T-helper 2 cell (primary cell): Measurements from ENCODE around the gene IL34.
A peak's percentile ranks its signal among the peaks of the same experiment; 100 is the strongest.

Source experiments
- DNase-seq, 5 experiments: peaks; one replicate each; pipeline versions ENCODE4 v3.0.0 to v3.0.0-alpha.2; 2012 to 2022

The IL34 gene

DNA sequence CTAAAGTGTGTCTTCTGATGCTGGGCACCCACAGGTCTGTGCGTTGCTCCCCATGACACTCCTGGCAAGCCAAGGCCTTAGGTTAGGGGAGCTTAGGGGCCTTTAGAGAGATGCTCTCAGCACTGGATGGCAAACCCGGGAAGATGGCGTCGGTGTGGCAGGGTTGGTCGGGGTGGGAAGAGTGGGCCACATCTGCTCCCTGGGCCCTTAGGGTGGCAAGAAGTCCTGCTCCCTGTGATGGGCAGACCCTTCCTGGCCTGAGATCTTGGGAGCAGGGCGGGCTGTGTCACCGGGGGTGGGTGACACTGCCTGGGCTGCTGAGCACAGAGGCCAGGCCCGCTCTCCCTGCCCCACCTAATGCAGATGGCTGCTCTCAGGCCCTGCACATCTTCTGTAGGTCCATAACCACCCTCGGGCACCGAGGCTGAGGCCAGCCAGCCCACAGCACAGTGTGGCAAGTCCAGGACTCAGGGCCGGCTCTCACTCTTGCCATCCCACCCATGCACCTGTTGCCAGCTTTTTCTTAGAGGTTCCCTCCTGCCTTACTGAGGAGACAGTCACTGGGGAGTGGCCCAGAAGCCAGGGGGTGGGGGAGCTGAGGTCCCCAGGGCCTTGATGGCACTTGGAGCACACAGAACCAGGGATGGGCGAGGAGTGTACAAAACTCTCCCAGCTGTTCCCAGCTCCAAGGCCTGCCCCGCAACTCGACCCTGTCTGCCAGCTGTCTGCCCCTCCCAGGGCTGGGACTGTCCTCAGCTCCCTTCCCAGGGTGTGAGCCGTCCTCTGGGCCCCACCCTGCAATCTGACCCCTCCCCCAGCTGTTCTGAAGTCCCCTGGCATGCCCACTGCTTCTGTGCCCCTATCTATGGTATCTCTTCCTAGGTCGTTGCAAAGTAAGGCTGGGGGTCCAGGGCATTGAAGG is 43.9 kb downstream of the IL34 start:
- no peak for DNase-seq

DNA sequence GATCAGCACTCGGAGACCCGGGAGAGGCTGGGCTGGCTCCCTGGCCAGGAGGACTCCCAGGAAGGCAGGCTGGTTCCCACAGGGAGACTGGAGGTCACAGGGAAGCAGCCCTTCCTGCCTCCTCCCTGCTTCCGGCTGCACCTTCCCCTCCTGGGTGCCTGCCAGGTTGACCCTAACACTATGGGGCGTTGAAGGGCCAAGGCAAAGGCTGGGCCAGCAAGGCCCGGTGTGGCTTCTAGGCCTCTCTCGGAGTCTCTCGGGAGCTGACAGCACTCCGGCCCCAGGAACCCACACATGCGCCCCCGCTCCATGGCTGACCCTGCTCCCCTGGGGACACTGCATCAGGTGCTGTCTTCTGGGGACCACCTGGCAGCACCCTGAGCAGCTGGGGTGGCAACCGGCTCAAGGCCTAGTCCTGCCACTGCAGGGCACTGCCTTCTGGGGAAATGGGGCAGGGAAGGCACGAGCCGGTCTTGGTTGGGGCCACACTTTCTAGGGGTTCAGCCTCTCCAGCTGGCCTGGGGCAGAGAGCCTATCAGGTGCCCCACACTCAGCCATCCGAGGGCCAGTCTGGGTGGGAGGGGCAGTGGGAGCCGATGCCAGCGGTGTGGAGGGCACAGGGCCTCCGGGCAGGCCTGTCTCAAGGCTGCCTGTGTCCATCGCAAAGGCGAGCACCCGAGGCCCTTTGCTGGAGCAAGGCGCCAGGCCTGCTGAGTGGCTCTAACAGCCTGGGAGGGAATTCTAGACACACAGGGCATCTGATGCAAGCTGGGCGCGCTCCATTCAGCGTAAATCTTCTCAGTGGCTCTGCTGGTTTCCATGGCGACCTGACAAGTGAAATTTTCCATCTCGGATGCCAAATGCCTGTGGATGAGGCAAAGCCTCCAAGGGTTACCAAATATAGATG is 45.1 kb downstream of the IL34 start:
- no peak for DNase-seq

DNA sequence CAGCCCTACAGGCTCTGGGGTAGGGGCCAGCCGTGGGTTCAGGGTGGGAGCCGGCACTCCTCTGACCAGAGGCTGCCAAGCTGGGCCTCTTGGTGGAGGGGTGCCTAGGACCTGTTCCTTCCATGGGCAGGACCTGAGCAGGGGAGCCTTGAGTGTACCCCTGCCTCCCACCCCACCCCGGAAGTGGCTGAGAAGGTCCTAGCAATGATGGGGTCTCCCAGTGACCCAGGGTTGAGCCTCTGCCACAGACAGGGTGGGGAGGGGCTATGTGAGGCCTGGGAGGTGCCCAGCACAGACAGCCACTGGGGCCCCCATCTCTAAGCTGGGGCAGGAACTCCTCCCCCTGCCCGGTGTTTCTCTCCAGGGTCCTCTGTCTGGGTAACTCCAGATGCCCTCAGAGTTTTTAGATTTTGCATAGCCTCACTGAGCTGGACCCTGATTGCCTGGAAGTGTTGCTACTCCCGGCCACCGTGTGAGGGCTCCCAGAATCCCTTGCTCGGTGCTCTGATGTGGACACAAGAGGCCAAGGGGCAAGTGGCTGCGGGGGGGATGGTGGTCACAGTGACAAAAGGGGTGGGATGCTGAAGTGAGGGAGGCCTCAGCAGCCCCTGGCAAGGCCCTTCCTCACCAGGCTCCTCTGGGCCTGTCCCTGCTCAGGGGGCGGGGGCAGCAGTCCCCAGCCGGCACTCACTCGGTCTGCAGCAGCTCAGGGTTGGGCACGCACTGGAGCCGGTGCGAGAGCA is 45.9 kb downstream of the IL34 start:
- DNase-seq: no peak

DNA sequence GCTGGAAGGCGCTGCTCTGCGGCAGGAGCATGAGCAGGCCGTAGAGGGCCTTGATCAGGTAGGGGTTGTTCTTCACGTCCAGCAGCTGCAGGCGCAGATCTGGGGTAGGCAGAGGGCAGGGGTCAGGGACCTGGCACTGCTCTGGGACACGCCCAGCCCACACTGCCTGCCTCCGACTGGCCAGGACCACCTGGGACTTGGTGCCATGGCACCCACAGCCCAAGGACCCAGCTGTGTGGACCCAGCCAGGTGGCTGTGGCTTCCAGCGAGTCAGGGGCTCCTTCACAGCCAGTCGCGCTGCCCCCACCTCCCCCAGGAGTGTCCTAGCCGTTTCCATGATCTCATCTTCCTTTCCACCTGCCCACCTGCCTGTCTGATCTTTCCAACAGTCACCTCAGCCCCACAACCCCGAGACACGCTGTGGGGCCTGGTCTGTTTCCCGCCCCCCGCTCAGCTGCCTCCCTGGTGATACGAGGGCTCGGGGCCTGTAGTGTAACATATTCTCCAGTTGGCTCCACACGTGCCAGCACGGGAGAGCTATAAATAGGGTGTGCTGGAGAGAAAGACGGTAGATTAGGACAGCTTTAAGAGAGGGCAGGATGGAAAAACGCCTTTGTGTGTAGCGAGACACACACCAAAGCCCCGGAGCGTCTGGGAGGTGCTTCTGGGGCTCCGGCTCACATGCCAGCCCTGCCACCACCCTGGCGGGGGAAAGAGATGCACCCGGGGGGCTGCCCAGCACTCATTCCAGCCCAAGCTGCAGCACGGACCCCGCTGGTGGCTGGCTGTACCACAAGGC is 46.7 kb downstream of the IL34 start:
- no peak for DNase-seq

DNA sequence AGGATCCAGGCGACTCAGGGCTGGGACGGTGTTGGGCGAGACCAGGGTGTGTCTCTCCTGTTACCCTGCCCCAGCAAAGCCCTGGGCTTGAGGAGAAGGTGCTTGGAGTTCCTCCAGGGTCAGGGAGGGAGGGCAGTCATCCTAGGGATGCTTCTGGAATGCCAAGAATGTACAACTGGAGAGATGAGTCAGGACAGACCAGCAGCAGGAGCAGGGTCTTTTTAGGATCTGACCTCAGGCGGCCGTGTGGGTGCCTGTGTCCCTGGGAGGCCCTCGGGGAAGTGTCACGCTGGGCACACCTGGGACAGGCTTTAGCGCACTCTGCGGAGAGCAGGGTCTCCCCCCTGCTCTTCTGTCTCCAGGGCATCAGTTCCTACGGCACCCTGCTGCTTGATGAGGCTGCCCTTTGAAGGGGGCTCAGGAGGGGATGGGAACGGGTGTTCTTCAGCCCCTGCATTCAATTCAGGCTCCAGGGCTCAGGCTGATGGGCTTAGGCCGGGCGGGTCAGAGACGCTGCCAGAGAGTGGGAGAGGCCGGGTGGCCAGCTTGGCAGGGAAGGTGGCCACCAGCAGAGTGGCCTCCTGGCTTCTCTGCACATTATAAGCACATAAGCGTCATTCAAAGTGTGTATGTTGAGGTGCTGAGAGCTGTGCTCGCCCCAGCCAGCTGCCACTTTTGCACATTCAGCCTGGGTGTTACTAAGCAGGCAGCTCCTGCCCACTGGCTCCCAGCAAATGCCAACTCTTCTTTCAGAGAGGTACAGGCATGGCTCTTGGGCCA is 47.9 kb downstream of the IL34 start:
- no peak for DNase-seq

DNA sequence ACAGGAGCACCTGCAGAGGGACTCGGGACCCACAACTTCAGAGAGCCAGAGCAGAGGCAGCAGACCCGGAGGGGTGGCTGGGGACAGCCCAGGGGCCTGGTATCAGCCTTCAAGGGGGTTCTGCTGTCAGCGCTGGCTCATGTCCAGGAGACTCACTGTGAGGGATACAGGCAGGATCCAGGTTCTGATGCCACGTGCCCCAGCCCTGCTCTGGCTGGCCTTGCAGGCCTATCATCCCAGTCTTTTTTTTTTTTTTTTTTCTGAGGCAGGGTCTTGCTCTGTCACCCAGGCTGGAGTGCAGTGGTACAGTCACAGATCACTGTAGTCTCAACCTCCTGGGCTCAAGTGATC is 48.5 kb downstream of the IL34 start:
- no peak for DNase-seq

DNA sequence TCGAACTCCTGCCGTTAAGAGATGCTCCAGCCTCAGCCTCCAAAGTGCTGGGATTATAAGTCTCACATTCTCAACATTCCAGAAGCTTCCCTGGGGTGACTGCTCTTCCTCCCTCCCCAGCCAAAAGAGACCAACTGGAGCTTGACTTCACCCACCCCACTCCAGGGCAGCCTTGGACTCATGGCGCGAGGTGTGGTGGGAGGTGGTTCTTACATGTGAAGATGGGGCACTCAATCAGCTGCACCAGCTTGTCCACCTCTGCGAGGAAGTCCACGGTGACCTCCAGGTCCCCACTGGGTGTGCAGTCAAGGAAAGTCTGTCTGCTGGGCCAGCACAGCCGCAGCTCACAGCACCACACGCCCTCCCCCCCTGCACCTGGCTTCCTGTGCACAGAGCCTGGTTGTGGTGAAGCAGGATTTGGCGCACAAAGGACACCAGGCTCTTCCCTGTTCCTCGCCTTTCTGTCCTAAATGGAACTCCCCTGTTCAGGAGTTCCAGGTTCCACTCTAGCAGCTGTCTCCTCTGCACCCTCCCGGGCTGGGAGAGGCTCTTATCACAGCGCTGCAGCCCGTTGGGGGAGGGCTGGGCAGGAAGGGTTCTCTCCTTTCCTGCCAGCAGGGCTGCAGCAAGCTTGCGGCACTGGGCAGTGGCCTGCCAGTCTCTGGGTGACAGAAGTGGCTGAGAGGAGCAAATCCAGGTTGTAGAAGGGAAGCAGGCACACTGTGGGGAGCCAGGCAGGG is 49.1 kb downstream of the IL34 start:
- DNase-seq: peak in 1 of 5 experiments; percentile 42

DNA sequence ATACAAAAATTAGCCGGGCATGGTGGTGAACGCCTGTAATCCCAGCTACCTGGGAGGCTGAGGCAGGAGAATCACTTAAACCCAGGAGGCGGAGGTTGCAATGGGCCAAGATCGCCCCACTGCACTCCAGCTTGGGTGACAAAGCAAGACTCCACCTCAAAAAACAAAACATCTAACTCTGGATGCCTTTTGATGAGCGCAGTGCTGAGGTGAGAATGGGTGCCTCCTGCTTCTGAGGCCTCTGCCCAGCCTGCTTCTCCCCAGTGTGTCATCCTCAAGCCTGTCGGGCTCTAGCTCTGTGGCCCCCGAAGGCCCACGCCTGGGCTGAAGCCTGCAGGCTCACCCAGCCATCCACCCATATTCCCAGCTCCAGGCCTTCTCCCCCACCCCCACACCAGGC is 50.0 kb downstream of the IL34 start:
- no peak for DNase-seq

DNA sequence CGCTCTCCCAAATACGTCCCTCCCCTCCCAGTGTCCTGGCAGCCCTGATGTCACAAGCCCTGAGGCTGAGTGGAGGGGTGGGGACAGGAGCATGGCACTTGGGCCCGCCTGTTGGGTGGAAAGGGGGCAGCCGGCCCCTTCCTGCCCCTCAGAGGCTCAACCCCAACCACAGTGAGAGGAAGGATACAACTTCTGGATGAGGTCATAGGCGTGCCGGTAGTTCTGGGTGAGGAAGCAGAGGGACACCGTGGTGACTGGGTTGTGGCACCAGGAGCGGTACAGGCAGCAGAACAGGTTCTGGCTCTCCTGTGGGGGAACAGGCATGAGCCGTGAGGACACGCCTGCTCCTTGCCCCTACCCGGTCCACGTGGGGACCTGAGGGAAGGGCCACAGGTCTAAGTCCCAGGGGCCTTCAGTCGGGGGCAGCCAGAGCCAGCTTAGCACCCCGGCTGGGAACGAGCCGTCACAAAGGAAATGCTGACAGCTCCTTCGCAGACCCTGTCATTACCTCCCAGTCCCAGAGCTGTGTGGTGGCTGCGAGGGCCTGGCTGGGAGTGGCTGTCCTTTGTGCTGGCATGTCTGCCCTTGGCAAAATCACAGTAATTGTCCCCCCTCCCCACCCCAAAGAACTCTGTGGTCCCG is 50.7 kb downstream of the IL34 start:
- DNase-seq: peak in 1 of 5 experiments; percentile 12

DNA sequence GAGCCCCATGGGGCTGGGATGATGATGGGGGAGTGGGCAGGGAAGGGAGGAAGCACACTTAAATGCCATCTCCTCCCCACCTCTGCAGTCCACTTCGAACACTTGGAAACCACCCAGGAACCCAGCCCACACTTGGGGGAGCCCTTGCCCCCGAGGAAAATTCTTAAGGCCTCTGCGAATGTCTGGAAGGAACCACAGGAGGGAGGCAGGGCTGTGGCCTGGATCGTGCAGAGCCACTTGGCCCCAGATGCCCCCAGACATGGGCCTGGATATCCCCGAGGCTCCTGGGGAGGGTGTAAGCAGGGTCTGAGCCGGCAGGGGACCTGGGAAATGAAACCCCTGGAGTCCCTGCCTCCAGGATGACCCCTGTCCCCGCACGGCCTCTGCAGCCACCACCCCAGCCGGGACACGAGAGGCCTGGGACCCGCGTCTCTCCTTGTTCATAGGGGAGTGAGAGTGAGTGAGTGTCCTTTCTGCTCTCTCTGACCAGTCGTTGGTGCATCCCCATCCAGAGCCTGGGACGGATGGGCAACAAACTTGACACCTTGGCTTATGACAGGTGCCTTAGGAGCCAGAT is 51.3 kb downstream of the IL34 start:
- no peak for DNase-seq

DNA sequence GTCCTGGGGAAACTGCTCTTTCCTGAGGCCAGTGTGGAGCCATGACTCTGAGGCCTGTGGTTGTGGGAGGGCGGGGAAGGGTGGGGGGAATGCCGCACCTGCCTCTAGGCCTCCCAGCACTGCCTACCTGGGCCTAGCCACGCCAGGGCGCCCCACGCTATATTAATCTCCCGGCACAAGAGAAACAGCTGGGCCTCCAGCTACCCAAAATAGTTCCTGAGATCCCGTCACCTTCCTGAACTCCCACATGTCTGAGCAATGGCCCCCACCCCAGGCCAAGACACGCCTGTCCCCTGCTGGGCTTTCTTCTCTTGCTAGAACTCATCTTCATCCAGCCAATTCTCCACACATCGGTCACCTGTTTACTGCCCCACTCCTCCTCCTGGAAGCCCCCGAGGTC is 52.5 kb downstream of the IL34 start:
- no peak for DNase-seq

DNA sequence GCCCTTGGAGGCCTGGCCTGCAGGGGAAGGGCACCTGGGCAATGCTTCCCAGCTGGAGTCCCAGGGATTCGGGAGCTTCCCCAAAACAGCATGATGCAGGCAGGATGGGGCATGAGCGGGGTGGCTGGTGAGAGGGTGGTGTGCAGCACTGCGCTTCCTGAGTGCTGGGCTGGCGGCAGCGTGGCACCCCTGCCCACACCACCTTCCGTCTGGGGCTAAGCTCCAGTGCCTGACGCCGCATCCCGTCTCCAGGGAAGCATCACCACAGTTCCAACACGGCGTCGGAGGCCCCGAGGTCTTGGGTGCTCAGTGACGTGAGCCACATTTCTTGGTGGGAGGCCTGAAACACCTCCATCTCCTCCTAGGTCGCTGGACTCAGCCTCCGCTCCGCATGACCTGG is 53.3 kb downstream of the IL34 start:
- no peak for DNase-seq

DNA sequence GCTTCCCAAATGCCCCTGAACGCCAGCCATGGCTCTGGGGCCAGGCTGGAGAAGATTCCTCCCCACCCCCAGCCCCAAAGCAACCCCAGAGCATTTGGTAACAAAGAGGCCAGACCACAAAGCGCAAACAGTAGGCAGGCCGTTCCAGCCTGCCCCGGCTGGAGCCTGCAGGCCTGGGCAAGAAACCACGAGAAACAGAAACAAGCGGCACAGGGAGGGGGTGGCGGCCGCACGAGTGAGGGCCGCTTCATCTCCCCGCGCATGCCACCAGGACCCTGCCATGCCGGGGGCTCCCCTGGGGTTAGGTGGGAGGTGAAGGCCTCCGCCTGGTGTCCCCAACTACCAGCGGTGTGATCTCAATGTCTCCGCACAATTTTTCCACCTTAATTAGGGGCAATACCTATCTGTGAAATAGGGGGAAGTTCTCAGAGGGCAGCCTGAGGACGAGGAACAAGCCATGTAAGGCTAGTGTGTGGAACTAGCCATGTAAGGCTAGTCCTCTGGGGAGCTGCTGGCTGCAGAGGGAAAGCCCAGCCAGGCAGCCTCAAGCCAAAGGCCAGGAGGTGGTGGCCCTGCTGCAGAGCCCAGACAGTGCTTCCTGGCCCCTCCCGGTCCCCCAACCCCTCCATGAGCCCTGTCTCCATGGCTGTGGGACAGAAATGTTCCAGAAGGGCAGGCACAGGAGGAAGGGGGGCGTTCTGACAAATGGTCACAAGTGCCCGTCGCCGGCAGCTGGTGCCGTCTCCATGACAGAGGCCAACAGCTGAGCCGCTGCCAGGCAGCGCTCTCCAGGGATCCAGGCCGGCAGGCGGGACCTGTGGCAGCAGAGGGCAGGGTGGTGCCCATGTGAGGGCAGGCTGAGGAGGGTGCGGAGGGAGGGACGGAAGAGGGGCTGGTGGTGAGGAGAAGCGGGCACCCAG is 54.0 kb downstream of the IL34 start:
- DNase-seq: no peak

DNA sequence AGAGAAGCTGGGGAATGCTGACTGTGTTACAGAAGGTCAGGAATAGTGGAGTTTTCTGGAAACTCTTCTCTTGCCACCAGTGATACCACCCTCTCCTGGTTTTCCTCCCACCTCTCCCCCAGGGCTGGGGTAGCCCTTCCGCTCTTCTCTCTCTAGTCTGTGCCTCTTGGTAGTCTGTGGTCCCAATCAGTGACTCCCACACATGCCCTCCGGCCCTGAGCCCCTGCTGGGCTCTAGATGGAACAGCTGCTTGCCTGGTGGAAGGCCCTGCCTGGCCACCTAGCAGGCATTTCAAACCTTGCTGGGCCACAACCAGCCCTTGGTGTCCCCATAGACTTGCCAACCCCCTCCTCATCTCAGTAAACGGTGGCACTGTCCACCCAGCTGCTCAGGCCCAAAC is 54.7 kb downstream of the IL34 start:
- no peak for DNase-seq

DNA sequence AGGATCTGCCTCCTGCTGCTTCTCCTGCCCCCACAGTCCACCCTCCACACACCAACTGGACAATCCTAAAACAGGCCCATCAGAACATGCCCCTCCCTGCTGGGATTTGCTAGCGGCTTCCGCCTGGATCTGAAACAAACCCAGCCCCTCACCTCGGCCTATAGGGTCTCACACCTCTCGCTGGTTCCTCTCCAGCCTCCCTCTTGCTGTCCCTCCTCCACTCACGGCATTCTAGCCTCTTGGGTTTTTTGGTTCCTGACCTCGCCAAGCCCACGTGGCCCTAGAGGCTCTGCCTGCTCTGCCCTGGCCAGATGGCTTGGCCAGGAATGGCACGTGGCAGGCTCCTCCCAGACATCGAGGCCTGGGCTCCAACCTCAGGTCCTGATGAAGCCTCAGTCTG is 55.2 kb downstream of the IL34 start:
- no peak for DNase-seq

DNA sequence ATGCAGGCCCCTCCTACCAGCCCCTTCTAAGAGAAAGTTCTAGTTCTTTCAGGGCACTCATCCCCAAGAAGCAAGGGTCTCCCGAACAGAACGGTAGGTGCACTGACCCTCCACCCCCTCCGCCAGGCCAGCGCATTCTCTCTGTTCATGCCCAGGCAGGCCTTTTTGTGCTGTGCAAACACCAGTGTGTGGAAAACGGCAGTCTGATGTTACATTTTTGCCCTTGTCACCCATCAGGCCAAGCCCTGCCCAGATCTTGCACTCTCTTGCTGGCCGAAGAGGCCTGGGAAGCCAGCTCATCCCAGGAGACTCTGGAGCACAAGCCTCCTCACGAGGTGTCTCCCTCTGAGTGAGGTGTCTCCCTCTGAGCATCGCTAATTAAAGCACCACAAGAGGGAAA is 55.6 kb downstream of the IL34 start:
- DNase-seq: no peak

DNA sequence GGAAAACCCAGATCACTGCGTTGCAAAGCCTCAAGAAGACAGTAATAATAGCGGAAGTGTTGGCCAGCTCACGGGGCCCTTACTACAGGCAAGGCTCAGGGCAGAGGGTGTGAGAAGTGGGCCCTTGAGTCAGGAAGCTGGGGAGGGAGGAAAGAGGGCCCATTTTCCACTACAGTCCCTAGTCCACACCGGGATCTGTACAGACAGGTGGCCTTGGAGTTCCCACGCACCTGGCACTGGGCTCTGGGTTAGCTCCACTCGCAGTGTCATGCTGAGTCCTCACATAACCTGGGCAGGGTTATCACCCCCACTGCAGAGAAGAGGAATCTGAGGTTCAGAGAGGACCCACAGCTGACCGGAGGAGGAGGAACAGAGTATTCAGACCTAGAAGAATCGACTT is 56.3 kb downstream of the IL34 start:
- no peak for DNase-seq

DNA sequence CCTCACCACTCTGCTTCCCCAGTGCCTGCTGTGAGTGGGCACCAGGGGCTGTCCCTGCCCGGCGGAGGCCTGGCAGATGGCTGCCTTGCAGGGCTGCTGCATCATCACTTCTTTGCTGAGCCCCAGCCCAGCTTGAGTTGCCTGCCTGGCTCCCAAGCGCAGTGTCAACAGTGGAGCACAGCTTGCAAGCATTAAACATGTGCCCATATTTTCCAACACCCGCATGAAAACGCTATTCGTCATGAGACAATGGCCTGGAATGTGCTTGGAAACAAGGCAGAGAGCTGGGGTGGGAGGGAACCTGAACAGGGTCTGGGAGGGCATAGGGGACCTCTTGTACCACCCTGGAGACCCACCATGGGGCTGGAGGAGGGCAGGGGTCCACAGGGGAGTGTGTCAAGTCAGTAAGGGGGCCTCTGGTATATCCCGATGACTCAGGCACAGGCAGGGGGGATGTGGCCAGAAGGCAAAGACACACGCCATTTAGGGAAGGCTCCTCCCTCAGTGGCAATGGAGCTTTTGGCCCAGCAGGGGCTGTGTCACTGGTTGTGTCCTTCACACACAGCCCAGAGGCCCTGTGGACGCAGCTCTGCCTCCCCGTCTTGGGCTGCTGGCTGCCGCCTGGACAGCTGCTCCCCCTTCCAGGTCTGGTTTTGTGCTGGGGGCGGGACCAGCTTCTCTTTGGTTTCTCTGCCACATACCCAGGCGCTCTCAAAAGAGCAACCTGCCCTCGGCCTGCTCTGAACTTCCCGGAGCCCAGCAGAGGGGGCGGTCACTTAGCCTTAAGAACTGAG is 56.9 kb downstream of the IL34 start:
- no peak for DNase-seq
